GM12878 (cell line): ENCODE data around the gene HORMAD2. TPM values are rescaled to one million over a fixed set of nuclear protein-coding genes. Genes with fewer than 3 reads are reported as not detected.

Experiments
- ATAC-seq: fragments of 200-7000 bp; cut with Tn5 transposase; 3 replicates; pipeline ENCODE4 v1.9.1; 2020; ENCODE audit warnings: mild to moderate bottlenecking, moderate library complexity
- BruUV-seq: library from RNA; stranded (reverse); fragments of 400-500 nt; replicated peaks from 2 replicates; lab custom pipeline; 2021; lab: Mats Ljungman, UMichigan
- CTCF ChIA-PET: fragments of 300-600 bp; sonication (Branson Sonifier 250); formaldehyde crosslinking; extraction: SDS; loops from one replicate; lab custom pipeline; 2021; ENCODE audit warnings: inconsistent platforms; lab: Yijun Ruan, JAX
- POLR2A ChIA-PET: fragments of 350-600 bp; formaldehyde crosslinking; extraction: SDS; loops from one replicate; lab custom pipeline; 2021; ENCODE audit warnings: inconsistent platforms; lab: Charles Lee
- RAD21 ChIA-PET: fragments of 300-600 bp; sonication (Branson Sonifier 250); formaldehyde crosslinking; loops from one replicate; lab custom pipeline; 2023; ENCODE audit warnings: antibody characterized with exemption; ENCODE audit not compliant: unreplicated experiment; lab: Charles Lee
- SMC1A ChIA-PET: fragments of 300-600 bp; sonication (Branson Sonifier 250); formaldehyde crosslinking; loops from one replicate; lab custom pipeline; 2023; ENCODE audit not compliant: unreplicated experiment, uncharacterized antibody; lab: Charles Lee
- DNase-seq: peaks from one replicate; pipeline ENCODE4 v3.0.0-alpha.2; 2011; ENCODE audit warnings: low read depth, low spot score
- FAIRE-seq: peaks from 3 replicates; lab custom pipeline; 2011; peaks lifted over from hg19 to GRCh38; lab: Jason Lieb, UNC
- H2AFZ ChIP-seq: 2 replicates; pipeline ENCODE4 v1.6.0; 2011; ENCODE audit warnings: low read depth, low read length, control low read depth; ENCODE audit not compliant: control insufficient read depth
- H3K27ac ChIP-seq: 2 replicates; pipeline ENCODE4 v1.5.1; 2011; ENCODE audit warnings: control low read depth; ENCODE audit not compliant: control insufficient read depth, insufficient read depth
- H3K27me3 ChIP-seq, 2 experiments: replicated peaks in 1 of 2; 2 replicates each; pipeline versions ENCODE4 v1.6.0 to v1.6.1; 2011; ENCODE audit warnings: low read length in 1 of 2; ENCODE audit not compliant: control insufficient read depth in 2 of 2, insufficient read depth in 2 of 2
- H3K36me3 ChIP-seq, 2 experiments: 2 replicates each; pipeline ENCODE4 v1.5.1; 2011; ENCODE audit warnings: low read length in 1 of 2; ENCODE audit not compliant: control insufficient read depth in 2 of 2, insufficient read depth in 2 of 2
- H3K4me1 ChIP-seq: 2 replicates; pipeline ENCODE4 v1.6.1; 2011; ENCODE audit warnings: mild to moderate bottlenecking, low read length, moderate library complexity, mixed read lengths; ENCODE audit not compliant: control insufficient read depth, insufficient read depth
- H3K4me2 ChIP-seq: 2 replicates; pipeline ENCODE4 v1.6.0; 2011; ENCODE audit warnings: control low read depth; ENCODE audit not compliant: control insufficient read depth, insufficient read depth
- H3K4me3 ChIP-seq: fragments of 200-600 bp; sonication (generic); 2 replicates; pipeline ENCODE4 v1.5.1; 2016
- H3K79me2 ChIP-seq: 2 replicates; pipeline ENCODE4 v1.6.0; 2011; ENCODE audit warnings: low read length; ENCODE audit not compliant: control insufficient read depth, insufficient read depth
- H3K9ac ChIP-seq: 2 replicates; pipeline ENCODE4 v1.8.0; 2011; ENCODE audit warnings: low read length, control low read depth, mixed read lengths; ENCODE audit not compliant: control insufficient read depth, insufficient read depth
- H3K9me3 ChIP-seq: replicated peaks from 3 replicates; pipeline ENCODE4 v1.5.1; 2011; ENCODE audit warnings: mild to moderate bottlenecking, low read length; ENCODE audit not compliant: control insufficient read depth, insufficient read depth
- H4K20me1 ChIP-seq: 2 replicates; pipeline ENCODE4 v1.6.0; 2011; ENCODE audit not compliant: control insufficient read depth, insufficient read depth
- BACH1 ChIP-seq: fragments of 450-650 bp; IDR thresholded peaks from 2 replicates; pipeline ENCODE4 v1.6.1; 2017; ENCODE audit warnings: mild to moderate bottlenecking, borderline replicate concordance
- CHD1 ChIP-seq: IDR thresholded peaks from 2 replicates; pipeline ENCODE4 v1.6.1; 2012; ENCODE audit warnings: low read depth, low read length, improper control_type of control experiment
- EP300 ChIP-seq, 2 experiments: fragments of 150-350 bp in 1 of 2; IDR thresholded peaks; 2 replicates each; pipeline ENCODE4 v1.6.1; 2011 to 2012; ENCODE audit warnings: low read depth in 2 of 2, low read length in 2 of 2, borderline replicate concordance in 1 of 2, improper control_type of control experiment in 1 of 2, inconsistent platforms in 1 of 2; ENCODE audit not compliant: control insufficient read depth in 1 of 2
- MAX ChIP-seq: IDR thresholded peaks from 2 replicates; pipeline ENCODE4 v1.6.1; 2012; ENCODE audit warnings: low read depth, low read length, improper control_type of control experiment
- POU2F2 ChIP-seq: IDR thresholded peaks from 3 replicates; pipeline ENCODE4 v1.6.1; 2011; ENCODE audit warnings: low read depth, mild to moderate bottlenecking, low read length, borderline replicate concordance
- RAD51 ChIP-seq: fragments of 450-650 bp; IDR thresholded peaks from 2 replicates; pipeline ENCODE4 v1.6.1; 2016; ENCODE audit warnings: moderate library complexity, mild to moderate bottlenecking, inconsistent platforms
- RBBP5 ChIP-seq: fragments of 200-600 bp; sonication (generic); conservative IDR thresholded peaks from 2 replicates; pipeline ENCODE4 v1.6.1; 2016
- RCOR1 ChIP-seq: conservative IDR thresholded peaks from 2 replicates; pipeline ENCODE4 v1.6.1; 2012; ENCODE audit warnings: low read depth, low read length, improper control_type of control experiment
- SIX5 ChIP-seq: IDR thresholded peaks from 2 replicates; pipeline ENCODE4 v1.6.1; 2011; ENCODE audit warnings: mild to moderate bottlenecking, low read depth, low read length, moderate library complexity; ENCODE audit not compliant: severe bottlenecking
- TAF1 ChIP-seq: IDR thresholded peaks from 2 replicates; pipeline ENCODE4 v1.6.1; 2011; ENCODE audit warnings: mild to moderate bottlenecking, low read depth, low read length, borderline replicate concordance
- WGBS: methylation state at CpG from one replicate; pipeline ENCODE4 v1.1.6; 2016; ENCODE audit warnings: low lambda C conversion rate; ENCODE audit not compliant: insufficient replicate concordance, insufficient coverage; ENCODE audit errors: missing lambda C conversion rate; 5-methylcytosine and 5-hydroxymethylcytosine counted together
- in situ Hi-C: fragments of 300-500 bp; cut with MboI; formaldehyde crosslinking; loops from 9 replicates; pipeline ENCODE4 v1.14.3; 2018; ENCODE audit warnings: mixed read lengths
- intact Hi-C: fragments of 100-400 bp; cut with micrococcal nuclease; formaldehyde crosslinking; loops from one replicate; pipeline ENCODE4 v1.14.2; 2022; ENCODE audit not compliant: unreplicated experiment
- polyA plus RNA-seq, 11 experiments: library from polyadenylated mRNA; depleted of rRNA in 4 of 11; unstranded in 6 of 11; stranded (reverse) in 5 of 11; fragments of >200 nt; fragmentation: Nextera tagmentation in 4 of 11; fragmentation: Illumina TruSeq in 1 of 11; extraction: Ambion mirVana in 4 of 11; extraction: Trizol in 1 of 11; gene quantifications; 1 replicate in 1 of 11; 2 replicates in 10 of 11; pipeline versions ENCODE4 v1.2.1 to v1.2.3, GENCODE V29; 2011 to 2016; ENCODE audit warnings: inconsistent platforms in 2 of 11, missing spikeins in 2 of 11, low read depth in 1 of 11
- total RNA-seq, 4 experiments: library from RNA; depleted of rRNA in 3 of 4; stranded (reverse); fragments of >200 nt in 3 of 4; fragmentation: Illumina TruSeq in 1 of 4; extraction: Trizol in 1 of 4; gene quantifications; 2 replicates each; pipeline versions ENCODE4 v1.2.1 to v1.2.3, GENCODE V29; 2013 to 2021

The HORMAD2 gene
- total and polyA plus RNA-seq, 10 of the 15 experiments (the other 5 are each of a cell fraction or from before 2014, with no cell fraction given): 0.07 to 0.13 TPM; not detected in 8

- TF ChIP-seq EP300 (IDR thresholded peaks at IDR 0.05; ENCODE audit: borderline replicate concordance in 1 of 2, control insufficient read depth in 1 of 2, low read depth in 2 of 2, low read length in 2 of 2): no peak
- TF ChIP-seq RCOR1: no peak
- TF ChIP-seq POU2F2: no peak
- no peak for TF ChIP-seq MAX
Measured at GRCh38 chr22:30128511-30128910, 48.2 kb downstream of the HORMAD2 start (continued).

- TF ChIP-seq BACH1: no peak
- no peak for TF ChIP-seq TAF1
- TF ChIP-seq RCOR1: no peak
- no peak for TF ChIP-seq RBBP5
- TF ChIP-seq CHD1: no peak
- no peak for TF ChIP-seq RAD51
- no peak for TF ChIP-seq SIX5
- DNase-seq (no peak), ATAC-seq (no peak), FAIRE-seq (no peak)
- no TSS peak for BruUV-seq
- Histone ChIP-seq H3K4me2 (no peak overlapping the region), H3K9me3 (no peaks in the 10 kb centered on the region), H3K4me3 (no peak overlapping the region), H3K27me3 (no peaks in the 10 kb centered on the region), H3K79me2 (no peaks in the 10 kb centered on the region), H2AFZ (no peak overlapping the region), H3K9ac (no peak overlapping the region), H4K20me1 (no peaks in the 10 kb centered on the region), H3K36me3 (no peaks in the 10 kb centered on the region), H3K27ac (no peak overlapping the region), H3K4me1 (no peaks in the 10 kb centered on the region)
- ChIA-PET CTCF (interaction anchor here (0.7 to 0.9 kb wide), 2 partner anchors 15 to 260 kb away, joined by 3 to 4 read pairs; no protein-coding TSS in a partner anchor), POLR2A (no interaction called here), RAD21 (no interaction called here), SMC1A (interaction anchor here (1.3 kb wide), 1 partner anchor 9 kb away, joined by 3 read pairs; no protein-coding TSS in a partner anchor)
- in situ Hi-C loops: no loop called here
- intact Hi-C loops: no loop called here
- WGBS: 25% methylated on average over 1 of the region's 1 CpG
Measured at GRCh38 chr22:30129636-30130035, 49.4 kb downstream of the HORMAD2 start.
